K562 (cell line): ENCODE results near the gene HKDC1. TPM values are rescaled to one million over a fixed set of nuclear protein-coding genes. Genes with fewer than 3 reads are reported as not detected.

Experiments used
- ATAC-seq: fragments of 200-7000 bp; cut with Tn5 transposase; 3 replicates; pipeline ENCODE4 v1.9.1; 2020; ENCODE audit warnings: moderate library complexity
- BruUV-seq: library from RNA; stranded (reverse); fragments of 400-500 nt; replicated peaks from 2 replicates; lab custom pipeline; 2021; lab: Mats Ljungman, UMichigan
- CTCF ChIA-PET: fragments of 300-600 bp; formaldehyde crosslinking; extraction: SDS; loops from one replicate; lab custom pipeline; 2021; ENCODE audit warnings: low intra/inter-chr PET ratio; lab: Yijun Ruan, JAX
- POLR2A ChIA-PET: fragments of 300-600, 350-650 bp; sonication (Branson Sonifier 250); formaldehyde crosslinking; extraction: SDS; loops from one replicate; lab custom pipeline; 2021; ENCODE audit warnings: antibody characterized with exemption, inconsistent platforms; lab: Yijun Ruan, JAX
- DNase-seq, 4 experiments: peaks; one replicate each; pipeline versions ENCODE4 v3.0.0 to v3.0.0-alpha.2; 2011 to 2018; ENCODE audit warnings: low spot score in 3 of 4, mixed read lengths in 3 of 4; ENCODE audit errors: extremely low read depth in 1 of 4
- FAIRE-seq: peaks from 2 replicates; lab custom pipeline; 2011; peaks lifted over from hg19 to GRCh38; lab: Jason Lieb, UNC
- H2AFZ ChIP-seq: 2 replicates; pipeline ENCODE4 v1.6.0; 2011; ENCODE audit warnings: low read depth, low read length, control low read depth, inconsistent platforms
- H3K27ac ChIP-seq: fragments of 200-600 bp; 3 replicates; pipeline ENCODE4 v1.8.0; 2011; ENCODE audit warnings: low read depth, mild to moderate bottlenecking, control low read depth, inconsistent platforms, low read length, moderate library complexity, mixed read lengths; ENCODE audit errors: extremely low read depth
- H3K27me3 ChIP-seq, 2 experiments: fragments of 300-600 bp in 1 of 2; 2 replicates in 1 of 2; 3 replicates in 1 of 2; pipeline versions ENCODE4 v1.6.0 to v1.8.0; 2011; ENCODE audit warnings: inconsistent platforms in 2 of 2, low read length in 2 of 2, mild to moderate bottlenecking in 1 of 2, mixed read lengths in 1 of 2, moderate library complexity in 1 of 2; ENCODE audit not compliant: control insufficient read depth in 2 of 2, insufficient read depth in 2 of 2
- H3K36me3 ChIP-seq: fragments of 300-600 bp; 3 replicates; pipeline ENCODE4 v1.8.0; 2011; ENCODE audit warnings: mild to moderate bottlenecking, low read length, inconsistent platforms; ENCODE audit not compliant: control insufficient read depth, insufficient read depth
- H3K4me1 ChIP-seq, 2 experiments: fragments of 200-600 bp in 1 of 2; replicated peaks in 1 of 2; 2 replicates in 1 of 2; 3 replicates in 1 of 2; pipeline versions ENCODE4 v1.5.1 to v1.8.0; 2011; ENCODE audit warnings: inconsistent platforms in 2 of 2, low read length in 2 of 2, mild to moderate bottlenecking in 1 of 2, mixed read lengths in 1 of 2, moderate library complexity in 1 of 2; ENCODE audit not compliant: control insufficient read depth in 2 of 2, insufficient read depth in 2 of 2
- H3K4me2 ChIP-seq: 2 replicates; pipeline ENCODE4 v1.6.1; 2011; ENCODE audit warnings: low read length, control low read depth, inconsistent platforms, mixed read lengths; ENCODE audit not compliant: insufficient read depth
- H3K4me3 ChIP-seq: fragments of 200-600 bp; sonication (generic), shearing (Covaris generic); 2 replicates; pipeline ENCODE4 v1.5.1; 2016; ENCODE audit warnings: control low read depth, inconsistent platforms
- H3K79me2 ChIP-seq: fragments of 200-600 bp; 3 replicates; pipeline ENCODE4 v1.8.0; 2011; ENCODE audit warnings: low read length, inconsistent platforms; ENCODE audit not compliant: control insufficient read depth, insufficient read depth
- H3K9ac ChIP-seq, 2 experiments: 2 replicates each; pipeline versions ENCODE4 v1.6.0 to v1.6.1; 2011; ENCODE audit warnings: low read depth in 2 of 2, low read length in 2 of 2, control low read depth in 1 of 2, inconsistent platforms in 1 of 2, mild to moderate bottlenecking in 1 of 2, mixed read lengths in 1 of 2; ENCODE audit not compliant: insufficient read depth in 1 of 2
- H3K9me1 ChIP-seq: one replicate; pipeline ENCODE4 v1.6.0; 2011; ENCODE audit warnings: inconsistent platforms, mild to moderate bottlenecking, low read length, moderate library complexity; ENCODE audit not compliant: control insufficient read depth, insufficient read depth
- H3K9me3 ChIP-seq: replicated peaks from 2 replicates; pipeline ENCODE4 v1.5.1; 2011; ENCODE audit warnings: low read depth, low read length, inconsistent platforms; ENCODE audit not compliant: control insufficient read depth, insufficient read depth
- H4K20me1 ChIP-seq: replicated peaks from 2 replicates; pipeline ENCODE4 v1.6.1; 2011; ENCODE audit warnings: low read length, inconsistent platforms, mixed read lengths; ENCODE audit not compliant: control insufficient read depth, insufficient read depth
- CCAR2 ChIP-seq: fragments of 200-400 bp; formaldehyde crosslinking; IDR thresholded peaks from 2 replicates; pipeline ENCODE4 v1.6.1; 2017; ENCODE audit warnings: mild to moderate bottlenecking, low read depth, low read length
- CHCHD3 ChIP-seq: fragments of 250-450 bp; sonication (Bioruptor Pico); IDR thresholded peaks from 2 replicates; pipeline ENCODE4 v2.1.2; 2022; ENCODE audit warnings: mild to moderate bottlenecking
- CTCFL ChIP-seq: IDR thresholded peaks from 2 replicates; pipeline ENCODE4 v1.6.1; 2011; ENCODE audit warnings: borderline replicate concordance, low read depth, mild to moderate bottlenecking, moderate library complexity, low read length; ENCODE audit not compliant: insufficient read depth, poor library complexity, severe bottlenecking
- ELF4 ChIP-seq: fragments of 450-650 bp; formaldehyde crosslinking; IDR thresholded peaks from 2 replicates; pipeline ENCODE4 v1.4.0; 2022; ENCODE audit warnings: missing genetic modification characterization
- ETV1 ChIP-seq: fragments of 450-650 bp; conservative IDR thresholded peaks from 2 replicates; pipeline ENCODE4 v1.6.1; 2016; ENCODE audit warnings: missing genetic modification characterization, control low read depth, low read depth, missing compliant biosample characterization
- FOXM1 ChIP-seq, 2 experiments: fragments of 450-650 bp in 1 of 2; sonication (generic) in 1 of 2; formaldehyde crosslinking in 1 of 2; IDR thresholded peaks; 2 replicates each; pipeline versions ENCODE4 v1.6.1 to v1.9.0; 2017 to 2022; ENCODE audit warnings: low read depth in 2 of 2, mild to moderate bottlenecking in 2 of 2, missing genetic modification reagents in 1 of 2, moderate library complexity in 1 of 2
- HMG20B ChIP-seq: fragments of 250-450 bp; sonication (Bioruptor Pico); IDR thresholded peaks from 2 replicates; pipeline ENCODE4 v1.5.0; 2021; ENCODE audit warnings: mild to moderate bottlenecking
- IRF1 ChIP-seq: sonication (generic); formaldehyde crosslinking; IDR thresholded peaks from 2 replicates; pipeline ENCODE4 v1.8.0; 2022; ENCODE audit warnings: missing genetic modification reagents, mild to moderate bottlenecking, borderline replicate concordance
- KAT8 ChIP-seq: fragments of 450-650 bp; IDR thresholded peaks from 2 replicates; pipeline ENCODE4 v1.6.1; 2016; ENCODE audit warnings: low read depth, mild to moderate bottlenecking
- KLF10 ChIP-seq: fragments of 250-450 bp; sonication (Bioruptor Pico); IDR thresholded peaks from 2 replicates; pipeline ENCODE4 v1.6.1; 2021; ENCODE audit warnings: matching md5 sums
- LARP7 ChIP-seq: fragments of 450-650 bp; IDR thresholded peaks from 2 replicates; pipeline ENCODE4 v1.6.1; 2016
- MEIS2 ChIP-seq: fragments of 450-650 bp; IDR thresholded peaks from 2 replicates; pipeline ENCODE4 v1.6.1; 2014; ENCODE audit warnings: mild to moderate bottlenecking; ENCODE audit not compliant: partially characterized antibody
- MLX ChIP-seq, 2 experiments: fragments of 450-650 bp in 1 of 2; sonication (generic) in 1 of 2; formaldehyde crosslinking; conservative IDR thresholded peaks; 2 replicates each; pipeline versions ENCODE4 v1.4.0 to v1.8.1; 2020 to 2022; ENCODE audit warnings: mild to moderate bottlenecking in 1 of 2, missing genetic modification reagents in 1 of 2
- TCF7L2 ChIP-seq: fragments of 150-350 bp; IDR thresholded peaks from 2 replicates; pipeline ENCODE4 v1.6.1; 2016; ENCODE audit warnings: low read depth, mild to moderate bottlenecking, low read length, moderate library complexity
- ZFP30 ChIP-seq: fragments of 250-450 bp; sonication (Bioruptor Pico); IDR thresholded peaks from 2 replicates; pipeline ENCODE4 v1.8.0; 2022; ENCODE audit warnings: moderate library complexity, mild to moderate bottlenecking, inconsistent platforms, borderline replicate concordance
- ZNF121 ChIP-seq: sonication (generic); formaldehyde crosslinking; conservative IDR thresholded peaks from 2 replicates; pipeline ENCODE4 v1.8.0; 2022; ENCODE audit warnings: missing genetic modification reagents
- ZNF133 ChIP-seq: fragments of 250-450 bp; sonication (Bioruptor Pico); IDR thresholded peaks from 2 replicates; pipeline ENCODE4 v1.4.0; 2020; ENCODE audit warnings: mild to moderate bottlenecking
- ZNF217 ChIP-seq: sonication (generic); formaldehyde crosslinking; IDR thresholded peaks from 2 replicates; pipeline ENCODE4 v1.8.0; 2022; ENCODE audit warnings: mild to moderate bottlenecking, missing genetic modification reagents
- ZNF263 ChIP-seq: sonication (generic); formaldehyde crosslinking; IDR thresholded peaks from 2 replicates; pipeline ENCODE4 v1.8.0; 2022; ENCODE audit warnings: mild to moderate bottlenecking, missing genetic modification reagents, borderline replicate concordance
- ZNF384 ChIP-seq: IDR thresholded peaks from 2 replicates; pipeline ENCODE4 v1.6.1; 2012; ENCODE audit warnings: low read depth, low read length, improper control_type of control experiment
- WGBS: fragments of 100-300 bp; shearing (Covaris generic); methylation state at CpG from one replicate; pipeline ENCODE4 v1.1.6; 2016; ENCODE audit warnings: low coverage, mixed read lengths; ENCODE audit not compliant: insufficient coverage; ENCODE audit errors: missing lambda C conversion rate; 5-methylcytosine and 5-hydroxymethylcytosine counted together
- in situ Hi-C: fragments of 300-500 bp; cut with MboI; formaldehyde crosslinking; loops from 4 replicates; pipeline ENCODE4 v1.15.0; 2018; ENCODE audit warnings: inconsistent platforms, mixed read lengths
- intact Hi-C: fragments of 100-400 bp; cut with micrococcal nuclease; formaldehyde crosslinking; loops from 2 replicates; pipeline ENCODE4 v1.14.2; 2022
- polyA plus RNA-seq, 8 experiments: library from polyadenylated mRNA; depleted of rRNA in 4 of 8; stranded (reverse) in 5 of 8; unstranded in 3 of 8; fragments of >200 nt; fragmentation: Nextera tagmentation in 2 of 8; fragmentation: Illumina TruSeq in 1 of 8; extraction: Ambion mirVana in 2 of 8; extraction: Trizol in 1 of 8; gene quantifications; 2 replicates each; pipeline versions ENCODE4 v1.2.1 to v1.2.3, GENCODE V29; 2011 to 2014; ENCODE audit warnings: inconsistent platforms in 1 of 8, missing spikeins in 1 of 8
- total RNA-seq, 7 experiments: library from RNA; depleted of rRNA in 6 of 7; stranded (reverse); fragments of >200 nt in 6 of 7; fragmentation: Illumina TruSeq in 2 of 7; extraction: Trizol in 2 of 7; gene quantifications; 2 replicates each; pipeline versions ENCODE4 v1.2.1 to v1.2.3, GENCODE V29; 2011 to 2021; ENCODE audit warnings: low replicate concordance in 1 of 7

Gene HKDC1
- total and polyA plus RNA-seq, 9 of the 15 experiments (the other 6 are each of a cell fraction or from before 2014, with no cell fraction given), result 0.04 to 0.22 (median 0.11) TPM; not detected in 5

GRCh38 chr10:69208761-69209160, 11.4 kb upstream of the HKDC1 start:
- Histone ChIP-seq H3K9me3 (no peaks in the 10 kb centered on the region), H4K20me1 (no peaks in the 10 kb centered on the region), H3K4me1 (peaks cover 3 to 26% of the 10 kb centered on the region in 2 experiments), H3K4me3 (no peak overlapping the region), H3K36me3 (peaks cover 55% of the 10 kb centered on the region), H3K4me2 (no peak overlapping the region)
- in situ Hi-C loops, result no loop called here
- ATAC-seq (no peak), FAIRE-seq (no peak)
- 86% methylated on average over 6 of the region's 6 CpGs for WGBS
- TF ChIP-seq CCAR2 (no peak), KAT8 (no peak), ZNF133 (CRISPR knock-in tag) (no peak), ZFP30 (CRISPR knock-in tag) (no peak), ZNF121 (CRISPR knock-in tag) (no peak), ZNF217 (CRISPR knock-in tag) (no peak), MEIS2 (no peak), IRF1 (no peak), CHCHD3 (CRISPR knock-in tag) (no peak), CTCFL (no peak), FOXM1 (IDR thresholded peaks at IDR 0.05; ENCODE audit: low read depth) (no peak), FOXM1 (CRISPR knock-in tag; IDR thresholded peaks at IDR 0.05; ENCODE audit: low read depth) (no peak), HMG20B (no peak), LARP7 (no peak), ZNF263 (CRISPR knock-in tag) (no peak), KLF10 (CRISPR knock-in tag) (no peak), TCF7L2 (no peak), ELF4 (no peak), MLX (CRISPR knock-in tag; conservative IDR thresholded peaks at IDR 0.05) (no peak), ETV1 (no peak), ZNF384 (no peak)
- TF ChIP-seq, all 486 proteins: peak for 0
- DNase-seq, result no peak
- ChIA-PET CTCF (no interaction called here), POLR2A (interaction anchor here (0.6 to 12.6 kb wide), 2 partner anchors 12 to 29 kb away, joined by 3 to 95 read pairs; partner anchors contain the start of gene SUPV3L1)
- H3K9ac ChIP-seq, result no peak overlapping the region
- H3K9me1 ChIP-seq, result no peaks in the 10 kb centered on the region
- no peaks in the 10 kb centered on the region for H3K79me2 ChIP-seq
- no peak overlapping the region for H2AFZ ChIP-seq
- intact Hi-C loops, result no loop called here
- H3K27ac ChIP-seq, result no peak overlapping the region
- H3K27me3 ChIP-seq, result no peaks in the 10 kb centered on the region
- no TSS peak for BruUV-seq
